Measurements from ENCODE around the gene WDR55. TPM values are rescaled to one million over a fixed set of nuclear protein-coding genes. Genes with fewer than 3 reads are reported as not detected.

Gene WDR55
- total RNA-seq, 1 donor from 2014 or later: 24.0 TPM

DNA sequence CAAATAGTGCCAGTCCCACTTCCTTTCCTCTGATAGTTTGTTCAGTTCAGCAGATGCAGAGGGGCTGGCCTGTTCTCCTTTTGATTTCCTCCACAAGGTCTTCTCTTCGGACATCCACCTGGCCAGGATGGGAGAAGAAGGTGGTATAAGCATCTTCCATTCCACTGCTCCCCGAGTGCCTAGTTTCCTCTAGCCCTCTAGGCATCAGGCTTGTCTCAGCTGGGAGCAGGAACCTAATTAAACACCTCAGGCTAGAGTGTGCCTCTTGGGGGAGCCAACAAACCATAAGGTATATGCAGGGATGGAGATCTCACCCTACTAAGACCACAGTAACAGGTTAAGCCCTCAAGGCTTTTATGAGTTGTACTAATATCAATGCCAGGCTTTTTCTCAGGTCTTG is 9.5 kb downstream of the WDR55 start:
- Mint-ChIP-seq H3K4me3 (peak overlapping the region; percentile 54), H3K4me1 (no peaks in the 10 kb centered on the region), H3K36me3 (ENCODE audit: low read depth) (peaks cover 17% of the 10 kb centered on the region), H3K27ac (ENCODE audit: unreplicated experiment) (peak overlapping the region; percentile 30), H3K9me3 (no peaks in the 10 kb centered on the region), H3K27me3 (ENCODE audit: low read depth) (no peaks in the 10 kb centered on the region)
- DNase-seq (ENCODE audit: low read depth, low spot score): no peak
- no peak for TF ChIP-seq CTCF (conservative IDR thresholded peaks at IDR 0.05)

GRCh38 chr5:140674629-140675028 is 9.9 kb downstream of the WDR55 start:
- H3K4me1 Mint-ChIP-seq: no peaks in the 10 kb centered on the region
- H3K27ac Mint-ChIP-seq (ENCODE audit: unreplicated experiment): no peak overlapping the region
- H3K27me3 Mint-ChIP-seq (ENCODE audit: low read depth): no peaks in the 10 kb centered on the region
- H3K36me3 Mint-ChIP-seq (ENCODE audit: low read depth): peaks cover 17% of the 10 kb centered on the region
- DNase-seq (ENCODE audit: low read depth, low spot score): no peak
- H3K4me3 Mint-ChIP-seq: no peak overlapping the region
- no peak for TF ChIP-seq CTCF (conservative IDR thresholded peaks at IDR 0.05)
- H3K9me3 Mint-ChIP-seq: no peaks in the 10 kb centered on the region

- no peaks in the 10 kb centered on the region for H3K9me3 Mint-ChIP-seq
- no peaks in the 10 kb centered on the region for H3K27me3 Mint-ChIP-seq (ENCODE audit: low read depth)
- H3K4me1 Mint-ChIP-seq: no peaks in the 10 kb centered on the region
- no peak overlapping the region for H3K4me3 Mint-ChIP-seq
- H3K36me3 Mint-ChIP-seq (ENCODE audit: low read depth): peaks cover 16% of the 10 kb centered on the region
- no peak for DNase-seq (ENCODE audit: low read depth, low spot score)
- H3K27ac Mint-ChIP-seq (ENCODE audit: unreplicated experiment): no peak overlapping the region
- no peak for TF ChIP-seq CTCF (conservative IDR thresholded peaks at IDR 0.05)
Observed at GRCh38 chr5:140677947-140678346, 13.2 kb downstream of the WDR55 start.

- Mint-ChIP-seq H3K4me3 (no peak overlapping the region), H3K27ac (ENCODE audit: unreplicated experiment) (no peak overlapping the region)
Observed at GRCh38 chr5:140678993-140679392, 14.3 kb downstream of the WDR55 start.

DNA sequence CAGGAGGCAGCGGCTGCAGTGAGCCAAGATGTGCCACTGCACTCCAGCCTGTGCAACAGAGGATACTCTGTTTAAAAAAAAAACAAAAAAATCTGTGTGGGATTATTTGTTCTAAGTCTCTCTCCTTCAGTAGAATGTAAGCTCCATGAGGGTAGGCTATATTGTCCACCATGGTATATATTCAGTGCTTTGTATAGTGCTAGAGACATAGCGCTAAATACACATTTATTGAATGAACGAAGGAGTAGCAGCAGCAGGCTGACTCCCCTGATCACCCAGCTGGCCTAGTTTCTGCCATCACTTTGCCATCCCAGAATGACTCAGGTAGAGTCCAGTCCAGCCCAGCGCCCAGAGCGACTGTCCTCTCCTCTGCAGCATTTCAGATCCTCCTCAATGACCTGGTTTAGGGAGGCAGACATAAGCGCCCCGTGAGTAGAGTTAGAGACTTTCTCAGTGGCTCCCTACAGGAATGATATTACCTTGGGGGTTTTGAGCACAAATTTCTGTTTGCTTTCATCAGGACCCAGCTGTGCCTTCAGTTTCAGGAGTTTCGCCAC is 25.8 kb downstream of the WDR55 start:
- H3K4me1 Mint-ChIP-seq: peaks cover 32% of the 10 kb centered on the region
- no peak for DNase-seq (ENCODE audit: low read depth, low spot score)
- H3K4me3 Mint-ChIP-seq: peak overlapping the region; percentile 100
- H3K27ac Mint-ChIP-seq (ENCODE audit: unreplicated experiment): peak overlapping the region; percentile 99
- H3K36me3 Mint-ChIP-seq (ENCODE audit: low read depth): peaks cover 7% of the 10 kb centered on the region
- no peak for TF ChIP-seq CTCF (conservative IDR thresholded peaks at IDR 0.05)
- no peaks in the 10 kb centered on the region for H3K27me3 Mint-ChIP-seq (ENCODE audit: low read depth)
- no peaks in the 10 kb centered on the region for H3K9me3 Mint-ChIP-seq

More at GRCh38 chr5:140678993-140679392, 14.3 kb downstream of the WDR55 start:
- Mint-ChIP-seq H3K9me3 (no peaks in the 10 kb centered on the region), H3K27me3 (ENCODE audit: low read depth) (no peaks in the 10 kb centered on the region), H3K36me3 (ENCODE audit: low read depth) (peaks cover 15% of the 10 kb centered on the region), H3K4me1 (no peaks in the 10 kb centered on the region)
- DNase-seq (ENCODE audit: low read depth, low spot score): no peak
- TF ChIP-seq CTCF (conservative IDR thresholded peaks at IDR 0.05): no peak
